Measurements from ENCODE around the gene MSANTD7. TPM values are rescaled to one million over a fixed set of nuclear protein-coding genes. Genes with fewer than 3 reads are reported as not detected.
"Not testable (repeated sequence)": the region's sequence is repeated elsewhere in the genome, so short reads cannot be mapped to it uniquely, and the experiment has no call there.

MSANTD7 gene
- total RNA-seq, 1 experiment from 2014 or later = 21.6 TPM

DNA sequence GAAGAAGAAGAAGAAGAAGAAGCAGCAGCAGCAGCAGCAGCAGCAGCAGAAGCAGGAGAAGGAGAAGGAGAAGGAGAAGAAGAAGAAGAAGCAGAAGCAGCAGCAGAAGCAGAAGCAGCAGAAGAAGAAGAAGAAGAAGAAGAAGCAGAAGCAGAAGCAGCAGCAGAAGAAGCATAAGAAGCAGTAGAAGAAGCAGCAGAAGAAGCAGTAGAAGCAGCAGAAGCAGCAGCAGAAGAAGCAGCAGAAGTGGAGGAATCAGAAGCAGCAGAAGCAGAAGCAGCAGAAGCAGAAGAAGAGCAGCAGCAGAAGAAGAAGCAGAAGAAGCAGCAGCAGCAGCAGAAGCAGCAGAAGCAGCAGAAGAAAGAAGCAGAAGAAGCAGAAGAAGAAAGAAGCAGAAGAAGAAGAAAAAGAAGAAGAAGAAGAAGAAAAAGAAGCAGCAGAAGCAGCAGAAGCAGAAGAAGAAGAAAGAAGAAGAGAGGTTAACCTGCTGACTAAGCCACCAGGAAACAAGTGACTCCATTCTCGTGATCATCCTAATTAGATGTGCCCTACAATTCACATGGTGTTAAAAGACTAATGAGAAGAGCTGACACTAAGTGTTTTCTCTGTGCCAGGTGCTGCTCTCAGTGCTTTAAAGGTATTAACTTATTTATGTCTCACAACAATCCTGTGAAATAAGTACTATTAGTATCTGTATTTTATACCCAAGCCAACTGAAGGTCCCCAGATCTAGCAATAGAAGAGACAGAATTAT, 11.9 kb upstream of the MSANTD7 start:
- in situ Hi-C loops (cut with HindIII; ENCODE audit: low pct_unique_long_range_greater_than_20kb, low sequenced_read_pairs) = no loop called here
- no peak for DNase-seq (ENCODE audit: low read depth, low spot score)

GRCh38 chr10:14833106-14833505, 5.0 kb upstream of the MSANTD7 start:
- in situ Hi-C loops (cut with HindIII; ENCODE audit: low pct_unique_long_range_greater_than_20kb, low sequenced_read_pairs) = no loop called here
- no peak for DNase-seq (ENCODE audit: low read depth, low spot score)

DNA sequence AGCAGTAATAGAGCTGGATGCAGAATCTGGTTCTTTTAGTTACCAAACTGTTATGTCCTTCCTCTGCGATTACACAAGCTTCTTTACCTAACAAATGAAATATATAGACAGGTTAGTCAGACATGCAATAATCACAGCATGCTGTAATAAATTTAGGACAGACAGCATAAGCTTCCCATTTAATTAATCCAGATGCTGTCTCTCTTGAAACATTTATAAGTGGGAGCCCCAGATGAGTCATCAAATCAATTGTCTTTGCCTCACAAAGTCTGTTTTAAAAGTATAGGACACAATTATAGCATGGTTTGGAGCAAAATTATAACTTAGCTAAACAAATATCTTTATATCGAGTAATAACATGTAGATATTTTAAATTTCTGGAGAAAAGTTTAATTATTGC, 1.9 kb upstream of the MSANTD7 start:
- in situ Hi-C loops (cut with HindIII; ENCODE audit: low pct_unique_long_range_greater_than_20kb, low sequenced_read_pairs) = no loop called here
- DNase-seq (ENCODE audit: low read depth, low spot score) = no peak

DNA sequence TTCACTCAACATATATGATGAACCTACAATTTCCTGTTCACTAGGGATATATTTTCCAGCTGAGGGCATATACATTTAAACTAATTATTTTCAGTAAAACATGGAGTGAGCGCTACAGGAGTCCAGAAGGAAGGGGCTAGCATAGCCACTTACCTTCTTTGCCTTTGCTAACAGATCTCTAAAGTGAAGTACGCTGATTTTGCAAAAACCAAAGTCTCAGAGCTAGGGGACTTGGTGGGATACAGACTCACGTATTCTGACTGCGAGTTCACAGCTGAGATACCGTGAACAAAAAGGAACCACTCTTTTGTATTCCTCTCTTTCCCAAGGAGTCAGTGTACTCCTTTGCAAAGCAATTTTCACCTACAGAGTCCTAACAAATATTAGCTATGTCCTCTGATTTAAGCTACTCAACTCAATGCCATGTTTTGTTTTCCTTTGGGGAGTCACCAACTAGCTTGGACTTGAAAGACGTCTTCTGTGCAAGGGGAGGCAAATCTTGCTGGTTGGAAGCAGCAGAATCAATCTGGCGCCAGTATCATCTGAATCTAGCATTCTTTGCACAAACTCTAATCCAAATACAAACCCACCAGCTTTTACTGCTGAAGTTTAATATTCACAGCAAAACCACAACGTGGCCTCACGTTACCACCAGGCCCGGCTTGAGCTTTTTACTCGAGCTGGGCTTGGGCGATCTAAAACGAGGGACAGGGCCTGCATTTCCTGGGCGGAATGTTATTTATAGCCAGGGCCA, 926 bp upstream of the MSANTD7 start:
- DNase-seq (ENCODE audit: low read depth, low spot score) = peak; percentile 7
- in situ Hi-C loops (cut with HindIII; ENCODE audit: low pct_unique_long_range_greater_than_20kb, low sequenced_read_pairs) = no loop called here

- in situ Hi-C loops (cut with HindIII; ENCODE audit: low pct_unique_long_range_greater_than_20kb, low sequenced_read_pairs) = no loop called here
- peak; percentile 10 for DNase-seq (ENCODE audit: low read depth, low spot score)
Measured at GRCh38 chr10:14838582-14839304, 637 bp downstream of the MSANTD7 start.

- in situ Hi-C loops (cut with HindIII; ENCODE audit: low pct_unique_long_range_greater_than_20kb, low sequenced_read_pairs) = no loop called here
- DNase-seq (ENCODE audit: low read depth, low spot score) = peak; percentile 1
Measured at GRCh38 chr10:14839305-14839695, 1.2 kb downstream of the MSANTD7 start.

DNA sequence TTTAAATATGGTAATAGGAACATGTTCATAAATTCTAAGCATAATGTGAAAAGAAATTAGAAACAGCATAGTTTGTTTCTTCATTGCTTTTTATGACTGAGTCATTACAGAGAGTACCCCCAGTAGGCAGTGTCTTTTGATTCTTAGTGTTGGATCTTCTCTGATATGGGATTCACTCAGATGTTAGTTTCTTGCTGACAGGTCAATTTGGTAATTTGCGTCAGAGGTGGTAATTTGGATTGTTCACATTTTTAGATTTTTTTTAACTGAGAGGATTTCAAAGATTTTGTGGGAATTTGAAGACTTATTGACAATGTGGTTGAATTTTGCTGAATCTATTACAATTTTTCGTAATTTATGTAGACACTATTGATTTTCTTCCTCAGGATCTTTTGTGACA, 2.1 kb downstream of the MSANTD7 start:
- in situ Hi-C loops (cut with HindIII; ENCODE audit: low pct_unique_long_range_greater_than_20kb, low sequenced_read_pairs) = no loop called here
- DNase-seq (ENCODE audit: low read depth, low spot score) = no peak

DNA sequence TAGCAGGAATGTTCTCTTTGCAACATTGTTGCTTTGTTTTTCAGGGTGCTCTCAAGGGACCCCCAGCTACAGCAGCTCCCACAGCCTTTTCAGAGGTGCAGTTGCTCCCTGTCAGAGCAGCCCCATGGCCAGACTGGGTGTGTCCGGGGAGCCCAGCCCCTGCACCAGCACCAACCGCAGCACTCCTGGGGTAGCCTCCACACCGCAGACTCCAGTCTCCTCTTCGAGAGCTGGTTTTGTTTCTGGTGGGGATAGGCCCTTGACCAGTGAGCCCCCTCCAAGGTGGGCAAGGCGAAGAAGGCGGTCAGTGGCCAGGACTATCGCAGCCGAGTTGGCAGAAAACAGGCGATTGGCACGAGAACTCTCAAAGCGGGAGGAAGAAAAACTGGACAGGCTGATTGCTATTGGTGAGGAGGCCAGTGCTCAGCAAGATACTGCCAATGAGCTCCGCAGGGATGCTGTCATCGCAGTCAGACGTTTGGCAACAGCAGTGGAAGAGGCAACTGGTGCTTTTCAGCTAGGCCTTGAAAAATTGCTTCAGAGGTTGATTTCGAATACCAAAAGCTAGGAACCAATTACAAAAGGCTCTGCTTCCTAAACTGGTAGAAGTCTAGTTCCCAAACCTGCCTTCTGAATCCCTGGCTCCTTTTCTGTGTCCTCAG, 5.4 kb downstream of the MSANTD7 start:
- in situ Hi-C loops (cut with HindIII; ENCODE audit: low pct_unique_long_range_greater_than_20kb, low sequenced_read_pairs) = no loop called here
- no peak for DNase-seq (ENCODE audit: low read depth, low spot score)

- DNase-seq (ENCODE audit: low read depth, low spot score) = no peak
- in situ Hi-C loops (cut with HindIII; ENCODE audit: low pct_unique_long_range_greater_than_20kb, low sequenced_read_pairs) = no loop called here
Measured at GRCh38 chr10:14844948-14845347, 6.8 kb downstream of the MSANTD7 start.

DNA sequence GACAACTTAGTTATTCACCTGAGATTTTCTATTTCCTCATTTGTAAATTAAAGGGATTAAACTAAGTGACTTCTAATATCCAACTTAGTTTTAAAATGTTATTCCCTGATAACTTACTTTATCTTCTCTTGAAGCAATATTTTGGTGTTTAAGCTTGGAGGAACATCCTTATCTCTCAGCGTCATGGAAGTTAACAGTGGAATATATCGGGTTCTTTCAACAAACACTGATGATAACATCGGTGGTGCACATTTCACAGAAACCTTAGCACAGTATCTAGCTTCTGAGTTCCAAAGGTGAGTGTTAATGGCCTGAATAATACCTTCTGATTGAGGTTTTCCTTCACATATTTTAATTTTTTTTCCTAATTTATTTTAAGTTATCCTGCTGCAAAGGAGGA, 14.1 kb downstream of the MSANTD7 start:
- in situ Hi-C loops (cut with HindIII; ENCODE audit: low pct_unique_long_range_greater_than_20kb, low sequenced_read_pairs) = no loop called here
- DNase-seq (ENCODE audit: low read depth, low spot score) = no peak

DNA sequence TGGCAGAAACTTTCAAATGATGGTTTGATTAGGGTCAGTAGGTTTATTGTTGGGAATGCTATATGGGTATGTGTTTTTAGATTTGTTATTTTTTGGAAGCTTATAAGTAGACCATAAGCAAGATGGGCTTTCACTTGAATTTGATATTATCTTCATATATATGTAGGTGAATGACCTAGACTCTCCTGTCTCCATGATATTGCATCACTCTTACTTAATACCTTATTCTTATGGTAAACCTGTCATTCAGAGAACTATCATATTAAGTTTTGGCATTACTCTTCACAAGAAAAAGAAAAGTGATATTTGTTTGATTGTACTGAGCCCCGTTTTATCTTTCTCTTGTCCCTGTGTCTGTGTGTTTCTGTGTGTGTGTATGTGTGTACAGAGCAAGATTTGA, 17.3 kb downstream of the MSANTD7 start:
- in situ Hi-C loops (cut with HindIII; ENCODE audit: low pct_unique_long_range_greater_than_20kb, low sequenced_read_pairs) = no loop called here

GRCh38 chr10:14858338-14858960, 20.3 kb downstream of the MSANTD7 start:
- in situ Hi-C loops (cut with HindIII; ENCODE audit: low pct_unique_long_range_greater_than_20kb, low sequenced_read_pairs) = no loop called here
- no peak for DNase-seq (ENCODE audit: low read depth, low spot score)

More for the DNA sequence above, 17.3 kb downstream of the MSANTD7 start:
- no peak for DNase-seq (ENCODE audit: low read depth, low spot score)

- no peak for DNase-seq (ENCODE audit: low read depth, low spot score)
Measured at GRCh38 chr10:14859043-14859442, 20.9 kb downstream of the MSANTD7 start.

DNA sequence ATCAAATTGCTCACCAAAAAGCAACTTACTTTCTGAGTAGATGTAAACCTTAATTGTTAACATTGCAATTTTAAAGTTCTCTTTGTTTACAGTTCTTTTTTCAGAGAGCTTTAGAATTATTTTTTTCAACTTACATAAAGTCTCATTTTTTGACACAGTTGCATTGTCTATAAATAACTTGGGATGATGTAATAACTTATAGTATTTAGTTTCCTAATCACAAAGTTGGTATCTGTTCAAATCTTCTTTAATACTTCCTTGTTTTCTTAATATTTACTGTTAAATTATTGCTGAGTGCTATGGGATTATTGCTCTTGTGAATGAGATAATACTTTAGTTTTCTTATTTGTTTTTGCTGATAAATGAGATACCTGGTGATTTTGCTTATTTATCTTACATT, 21.7 kb downstream of the MSANTD7 start:
- in situ Hi-C loops (cut with HindIII; ENCODE audit: low pct_unique_long_range_greater_than_20kb, low sequenced_read_pairs) = no loop called here

More at GRCh38 chr10:14859043-14859442, 20.9 kb downstream of the MSANTD7 start:
- in situ Hi-C loops (cut with HindIII; ENCODE audit: low pct_unique_long_range_greater_than_20kb, low sequenced_read_pairs) = no loop called here

GRCh38 chr10:14860791-14861190, 22.7 kb downstream of the MSANTD7 start:
- in situ Hi-C loops (cut with HindIII; ENCODE audit: low pct_unique_long_range_greater_than_20kb, low sequenced_read_pairs) = no loop called here
- DNase-seq (ENCODE audit: low read depth, low spot score) = no peak

More for the DNA sequence above, 21.7 kb downstream of the MSANTD7 start:
- DNase-seq (ENCODE audit: low read depth, low spot score) = no peak

GRCh38 chr10:14864466-14864865, 26.4 kb downstream of the MSANTD7 start:
- in situ Hi-C loops (cut with HindIII; ENCODE audit: low pct_unique_long_range_greater_than_20kb, low sequenced_read_pairs); DNase-seq (ENCODE audit: low read depth, low spot score): not testable (repeated sequence)

GRCh38 chr10:14864871-14865270, 26.8 kb downstream of the MSANTD7 start:
- in situ Hi-C loops (cut with HindIII; ENCODE audit: low pct_unique_long_range_greater_than_20kb, low sequenced_read_pairs); DNase-seq (ENCODE audit: low read depth, low spot score): not testable (repeated sequence)
